PC-9 (cell line): ENCODE measurements around the gene AP4B1.

ENCODE experiments used
- EZH2 ChIP-seq: fragments of 200-600 bp; sonication (generic); IDR thresholded peaks from 2 replicates; pipeline ENCODE4 v1.8.0; 2017; ENCODE audit warnings: antibody characterized with exemption, low read depth
- TF ChIP-seq, protein P1 (sequence below): fragments of 200-600 bp; sonication (generic); conservative IDR thresholded peaks from 2 replicates; pipeline ENCODE4 v1.6.1; 2017; ENCODE audit warnings: mixed run types, antibody characterized with exemption, mild to moderate bottlenecking, moderate library complexity

DNA sequence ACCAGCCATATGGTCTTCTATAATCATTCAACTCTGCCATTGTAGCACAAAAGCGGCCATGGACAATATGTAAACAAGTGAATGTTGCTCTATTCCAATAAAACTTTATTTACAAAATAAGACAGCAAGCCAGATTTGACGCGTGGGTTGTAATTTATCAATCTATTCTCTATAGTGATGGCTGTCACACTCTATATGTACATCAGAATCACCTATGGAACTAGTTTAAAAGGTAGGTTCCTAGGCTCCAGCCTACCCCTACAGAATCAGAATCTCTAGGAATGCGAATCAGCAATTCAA, 24.9 kb downstream of the AP4B1 start:
- TF ChIP-seq, protein P1, sequence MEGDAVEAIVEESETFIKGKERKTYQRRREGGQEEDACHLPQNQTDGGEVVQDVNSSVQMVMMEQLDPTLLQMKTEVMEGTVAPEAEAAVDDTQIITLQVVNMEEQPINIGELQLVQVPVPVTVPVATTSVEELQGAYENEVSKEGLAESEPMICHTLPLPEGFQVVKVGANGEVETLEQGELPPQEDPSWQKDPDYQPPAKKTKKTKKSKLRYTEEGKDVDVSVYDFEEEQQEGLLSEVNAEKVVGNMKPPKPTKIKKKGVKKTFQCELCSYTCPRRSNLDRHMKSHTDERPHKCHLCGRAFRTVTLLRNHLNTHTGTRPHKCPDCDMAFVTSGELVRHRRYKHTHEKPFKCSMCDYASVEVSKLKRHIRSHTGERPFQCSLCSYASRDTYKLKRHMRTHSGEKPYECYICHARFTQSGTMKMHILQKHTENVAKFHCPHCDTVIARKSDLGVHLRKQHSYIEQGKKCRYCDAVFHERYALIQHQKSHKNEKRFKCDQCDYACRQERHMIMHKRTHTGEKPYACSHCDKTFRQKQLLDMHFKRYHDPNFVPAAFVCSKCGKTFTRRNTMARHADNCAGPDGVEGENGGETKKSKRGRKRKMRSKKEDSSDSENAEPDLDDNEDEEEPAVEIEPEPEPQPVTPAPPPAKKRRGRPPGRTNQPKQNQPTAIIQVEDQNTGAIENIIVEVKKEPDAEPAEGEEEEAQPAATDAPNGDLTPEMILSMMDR = no peak
- TF ChIP-seq EZH2 = no peak
